Tibial nerve (tissue), 4 donors: Measurements from ENCODE around the gene BPNT1.

Experiments
- EP300 ChIP-seq, 2 donors: sonication (generic); formaldehyde crosslinking; IDR thresholded peaks; one replicate each; pipeline ENCODE4 v1.6.1; 2017; ENCODE audit warnings: antibody characterized with exemption in 2 of 2, mild to moderate bottlenecking in 1 of 2
- TF ChIP-seq, protein P1 (sequence below), 5 experiments: fragments of 200-600 bp in 3 of 5; fragments of 450-650 bp in 2 of 5; sonication (generic) in 3 of 5; IDR thresholded peaks; one replicate each; pipeline ENCODE4 v1.5.1; 2016 to 2019; ENCODE audit warnings: antibody characterized with exemption in 5 of 5, mild to moderate bottlenecking in 3 of 5, moderate library complexity in 2 of 5

DNA sequence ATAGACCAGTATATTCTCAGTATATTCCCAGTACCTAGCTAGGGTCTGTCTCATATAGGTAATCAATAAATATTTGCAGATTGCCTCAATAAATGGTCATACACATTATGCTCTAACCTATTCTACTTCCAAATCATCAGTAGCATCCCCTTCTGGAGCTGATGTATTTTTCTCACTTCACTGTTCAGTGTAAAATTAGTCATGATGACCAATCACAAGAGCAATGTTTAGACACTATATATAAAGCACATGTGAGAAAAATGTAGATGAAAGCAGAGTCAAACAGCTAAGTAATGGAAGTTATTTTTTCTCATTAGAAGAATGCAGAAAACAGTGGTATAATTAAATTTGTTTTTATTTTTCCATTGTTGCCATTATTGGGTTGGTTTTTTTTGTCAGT is 78.0 kb downstream of the BPNT1 start:
- no peak for TF ChIP-seq EP300 (IDR thresholded peaks at IDR 0.05)
- TF ChIP-seq, protein P1, sequence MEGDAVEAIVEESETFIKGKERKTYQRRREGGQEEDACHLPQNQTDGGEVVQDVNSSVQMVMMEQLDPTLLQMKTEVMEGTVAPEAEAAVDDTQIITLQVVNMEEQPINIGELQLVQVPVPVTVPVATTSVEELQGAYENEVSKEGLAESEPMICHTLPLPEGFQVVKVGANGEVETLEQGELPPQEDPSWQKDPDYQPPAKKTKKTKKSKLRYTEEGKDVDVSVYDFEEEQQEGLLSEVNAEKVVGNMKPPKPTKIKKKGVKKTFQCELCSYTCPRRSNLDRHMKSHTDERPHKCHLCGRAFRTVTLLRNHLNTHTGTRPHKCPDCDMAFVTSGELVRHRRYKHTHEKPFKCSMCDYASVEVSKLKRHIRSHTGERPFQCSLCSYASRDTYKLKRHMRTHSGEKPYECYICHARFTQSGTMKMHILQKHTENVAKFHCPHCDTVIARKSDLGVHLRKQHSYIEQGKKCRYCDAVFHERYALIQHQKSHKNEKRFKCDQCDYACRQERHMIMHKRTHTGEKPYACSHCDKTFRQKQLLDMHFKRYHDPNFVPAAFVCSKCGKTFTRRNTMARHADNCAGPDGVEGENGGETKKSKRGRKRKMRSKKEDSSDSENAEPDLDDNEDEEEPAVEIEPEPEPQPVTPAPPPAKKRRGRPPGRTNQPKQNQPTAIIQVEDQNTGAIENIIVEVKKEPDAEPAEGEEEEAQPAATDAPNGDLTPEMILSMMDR (IDR thresholded peaks at IDR 0.05) = no peak
